ENCODE measurements around the gene CAMSAP2.

DNA sequence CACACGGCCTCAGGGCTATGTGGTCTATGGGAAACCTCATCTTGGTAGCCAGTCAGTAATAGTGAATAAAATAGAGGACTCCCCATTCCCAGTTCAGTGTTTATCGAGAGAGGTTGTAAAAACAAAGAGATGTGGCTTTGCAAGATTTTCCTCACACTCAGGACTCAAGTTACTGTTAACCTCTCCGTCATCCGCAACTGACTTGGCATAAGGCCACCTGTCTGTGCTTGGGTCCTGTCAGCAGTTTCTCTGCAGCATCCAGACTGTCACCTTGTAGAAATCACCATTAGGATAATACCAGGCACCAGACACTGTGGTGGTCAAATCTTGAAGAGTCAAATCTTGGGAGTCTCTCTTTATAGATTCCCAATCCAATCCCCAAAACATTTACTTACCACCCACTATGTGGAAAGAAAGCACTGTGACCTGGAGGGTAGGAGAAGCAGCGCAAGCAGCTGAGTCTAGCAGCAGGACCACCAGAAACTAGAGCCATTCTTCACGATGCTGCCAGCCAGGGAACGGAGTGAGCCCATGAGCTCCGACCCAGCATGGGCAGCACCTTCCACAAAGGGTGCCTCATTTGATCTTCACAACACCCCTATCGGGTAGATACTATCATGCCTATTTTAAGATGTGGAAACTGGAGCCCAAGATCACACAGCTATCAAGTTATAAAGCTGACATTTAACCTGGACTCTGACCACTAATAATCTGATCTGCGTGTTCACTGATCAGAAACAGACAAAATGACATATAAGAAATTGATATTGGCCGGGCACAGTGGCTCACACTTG, 128.5 kb downstream of the CAMSAP2 start:
- TF ChIP-seq, protein P1, sequence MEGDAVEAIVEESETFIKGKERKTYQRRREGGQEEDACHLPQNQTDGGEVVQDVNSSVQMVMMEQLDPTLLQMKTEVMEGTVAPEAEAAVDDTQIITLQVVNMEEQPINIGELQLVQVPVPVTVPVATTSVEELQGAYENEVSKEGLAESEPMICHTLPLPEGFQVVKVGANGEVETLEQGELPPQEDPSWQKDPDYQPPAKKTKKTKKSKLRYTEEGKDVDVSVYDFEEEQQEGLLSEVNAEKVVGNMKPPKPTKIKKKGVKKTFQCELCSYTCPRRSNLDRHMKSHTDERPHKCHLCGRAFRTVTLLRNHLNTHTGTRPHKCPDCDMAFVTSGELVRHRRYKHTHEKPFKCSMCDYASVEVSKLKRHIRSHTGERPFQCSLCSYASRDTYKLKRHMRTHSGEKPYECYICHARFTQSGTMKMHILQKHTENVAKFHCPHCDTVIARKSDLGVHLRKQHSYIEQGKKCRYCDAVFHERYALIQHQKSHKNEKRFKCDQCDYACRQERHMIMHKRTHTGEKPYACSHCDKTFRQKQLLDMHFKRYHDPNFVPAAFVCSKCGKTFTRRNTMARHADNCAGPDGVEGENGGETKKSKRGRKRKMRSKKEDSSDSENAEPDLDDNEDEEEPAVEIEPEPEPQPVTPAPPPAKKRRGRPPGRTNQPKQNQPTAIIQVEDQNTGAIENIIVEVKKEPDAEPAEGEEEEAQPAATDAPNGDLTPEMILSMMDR (conservative IDR thresholded peaks at IDR 0.05; ENCODE audit: low read depth, low read length), result no peak
- TF ChIP-seq EZH2phosphoT487 (IDR thresholded peaks at IDR 0.05; ENCODE audit: borderline replicate concordance, low read length), result no peak
